B cell (primary cell): ENCODE measurements around the gene KCND3. TPM values are rescaled to one million over a fixed set of nuclear protein-coding genes. Genes with fewer than 3 reads are reported as not detected.
A peak's percentile ranks its signal among the peaks of the same experiment; 100 is the strongest.

Experiments used
- ATAC-seq: fragments of 200-7000 bp; cut with Tn5 transposase; one replicate; pipeline ENCODE4 v1.10.0; 2021; ENCODE audit warnings: low read depth, mild to moderate bottlenecking, moderate number of reproducible peaks, moderate library complexity
- CTCF ChIA-PET: fragments of 350-600 bp; sonication (Branson Sonifier 250); formaldehyde crosslinking; loops from one replicate; lab custom pipeline; 2021; ENCODE audit warnings: antibody characterized with exemption, inconsistent platforms; lab: Charles Lee
- POLR2A ChIA-PET: fragments of 350-600 bp; sonication (Branson Sonifier 250); formaldehyde crosslinking; loops from one replicate; lab custom pipeline; 2021; ENCODE audit warnings: antibody characterized with exemption; lab: Charles Lee
- DNase-seq: peaks from one replicate; pipeline ENCODE4 v3.0.0; 2013
- H2AFZ ChIP-seq: 2 replicates; pipeline ENCODE4 v1.6.1; 2012; ENCODE audit warnings: mild to moderate bottlenecking, low read depth, low read length; ENCODE audit not compliant: insufficient read depth, poor library complexity, severe bottlenecking
- H3K27ac ChIP-seq, 2 donors: 1 replicate in 1 of 2; 2 replicates in 1 of 2; pipeline ENCODE4 v1.5.1; 2012 to 2013; ENCODE audit warnings: low read length in 2 of 2, mild to moderate bottlenecking in 2 of 2, moderate library complexity in 1 of 2
- H3K27me3 ChIP-seq, 4 experiments: fragments of 200-600 bp in 1 of 4; sonication (generic) in 1 of 4; replicated peaks in 1 of 4; 1 replicate in 2 of 4; 2 replicates in 2 of 4; pipeline versions ENCODE4 v1.6.1 to v1.7.0; 2013 to 2016; ENCODE audit warnings: low read length in 3 of 4, mild to moderate bottlenecking in 2 of 4, mixed read lengths in 1 of 4, moderate library complexity in 1 of 4; ENCODE audit not compliant: insufficient read depth in 4 of 4, control insufficient read depth in 3 of 4; ENCODE audit errors: control extremely low read depth in 1 of 4
- H3K36me3 ChIP-seq, 2 experiments: replicated peaks in 1 of 2; 1 replicate in 1 of 2; 2 replicates in 1 of 2; pipeline versions ENCODE4 v1.6.1 to v1.7.1; 2013; ENCODE audit warnings: low read length in 1 of 2; ENCODE audit not compliant: insufficient read depth in 2 of 2, control insufficient read depth in 1 of 2; ENCODE audit errors: control extremely low read depth in 1 of 2, extremely low read depth in 1 of 2
- H3K4me1 ChIP-seq, 2 donors: fragments of 200-600 bp in 1 of 2; sonication (generic) in 1 of 2; 1 replicate in 1 of 2; 2 replicates in 1 of 2; pipeline versions ENCODE4 v1.5.1 to v1.6.1; 2013 to 2017; ENCODE audit warnings: low read length in 2 of 2; ENCODE audit not compliant: control insufficient read depth in 2 of 2, insufficient read depth in 2 of 2
- H3K4me2 ChIP-seq: replicated peaks from 2 replicates; pipeline ENCODE3; 2012; ENCODE audit warnings: mild to moderate bottlenecking, low read depth, low read length; ENCODE audit not compliant: poor library complexity, severe bottlenecking
- H3K4me3 ChIP-seq, 5 experiments: fragments of 200-600 bp in 1 of 5; sonication (generic) in 1 of 5; 1 replicate in 3 of 5; 2 replicates in 2 of 5; pipeline versions ENCODE4 v1.5.1 to v1.7.0; 2011 to 2016; ENCODE audit warnings: low read length in 4 of 5, mild to moderate bottlenecking in 4 of 5, low read depth in 2 of 5, control low read depth in 1 of 5, moderate library complexity in 1 of 5; ENCODE audit not compliant: insufficient read depth in 1 of 5; ENCODE audit errors: control extremely low read depth in 1 of 5, extremely low read depth in 1 of 5
- H3K79me2 ChIP-seq: fragments of 200-600 bp; sonication (generic); one replicate; pipeline ENCODE4 v1.6.0; 2016; ENCODE audit warnings: low read length; ENCODE audit not compliant: control insufficient read depth, insufficient read depth
- H3K9ac ChIP-seq: fragments of 200-600 bp; sonication (generic); 2 replicates; pipeline ENCODE4 v1.6.1; 2017; ENCODE audit warnings: mild to moderate bottlenecking, low read length, moderate library complexity
- H3K9me3 ChIP-seq, 3 donors: one replicate each; pipeline versions ENCODE4 v1.6.1 to v1.7.1; 2013; ENCODE audit warnings: low read length in 2 of 3; ENCODE audit not compliant: control insufficient read depth in 2 of 3, insufficient read depth in 1 of 3; ENCODE audit errors: control extremely low read depth in 1 of 3
- H4K20me1 ChIP-seq: 2 replicates; pipeline ENCODE4 v1.6.0; 2012; ENCODE audit warnings: mild to moderate bottlenecking, low read length; ENCODE audit not compliant: insufficient read depth, control insufficient read depth, poor library complexity, severe bottlenecking
- H3K27ac Mint-ChIP-seq: one replicate; pipeline ENCODE4 v1.8.0; 2021; ENCODE audit warnings: mixed read lengths
- H3K27me3 Mint-ChIP-seq: one replicate; pipeline ENCODE4 v1.8.0; 2021; ENCODE audit warnings: mixed read lengths
- H3K4me1 Mint-ChIP-seq: one replicate; pipeline ENCODE4 v1.8.0; 2021; ENCODE audit warnings: mixed read lengths
- H3K4me3 Mint-ChIP-seq: one replicate; pipeline ENCODE4 v1.8.0; 2021; ENCODE audit warnings: mixed read lengths
- H3K9me3 Mint-ChIP-seq: one replicate; pipeline ENCODE4 v1.8.0; 2022; ENCODE audit warnings: mixed read lengths; ENCODE audit not compliant: insufficient read depth
- EZH2 ChIP-seq: IDR thresholded peaks from 2 replicates; pipeline ENCODE4 v1.6.1; 2012; ENCODE audit warnings: borderline replicate concordance, low read depth, mild to moderate bottlenecking, moderate library complexity, low read length; ENCODE audit not compliant: insufficient read depth, poor library complexity, severe bottlenecking
- WGBS: methylation state at CpG from one replicate; pipeline ENCODE4 v1.1.5; 2013; ENCODE audit warnings: missing lambda C conversion rate; ENCODE audit not compliant: insufficient coverage; 5-methylcytosine and 5-hydroxymethylcytosine counted together
- intact Hi-C: fragments of 100-400 bp; cut with micrococcal nuclease; formaldehyde crosslinking; loops from one replicate; pipeline ENCODE4 v1.10.0; 2022
- polyA plus RNA-seq: library from polyadenylated mRNA; depleted of rRNA; stranded (reverse); fragments of >200 nt; gene quantifications from 2 replicates; pipeline ENCODE4 v1.2.3, GENCODE V29; 2012
- total RNA-seq, 2 donors: library from RNA; stranded (reverse); fragments of 120-200 nt in 1 of 2; gene quantifications; 1 replicate in 1 of 2; 2 replicates in 1 of 2; pipeline versions ENCODE4 v1.2.3 to v1.2.4, GENCODE V29; 2013 to 2022
- TF ChIP-seq, protein P1 (sequence below): fragments of 200-600 bp; IDR thresholded peaks from one replicate; pipeline ENCODE4 v1.8.0; 2022; ENCODE audit warnings: antibody characterized with exemption, mild to moderate bottlenecking

The KCND3 gene
- total and polyA plus RNA-seq, 2 donors (not counting 1 experiment from before 2014, with no cell fraction given), result 0.07 TPM; not detected in 1

GRCh38 chr1:111992476-111992875 is 3.0 kb upstream of the KCND3 start:
- Mint-ChIP-seq H3K27ac (no peak overlapping the region), H3K9me3 (no peaks in the 10 kb centered on the region), H3K27me3 (peaks cover 59% of the 10 kb centered on the region), H3K4me3 (no peak overlapping the region), H3K4me1 (peaks cover 20% of the 10 kb centered on the region)
- Histone ChIP-seq H3K4me2 (no peak overlapping the region), H3K79me2 (no peaks in the 10 kb centered on the region), H3K27ac (no peak overlapping the region), H3K27me3 (peaks cover 0 to 61% (median 29%) of the 10 kb centered on the region in 4 experiments), H3K36me3 (no peaks in the 10 kb centered on the region), H3K9me3 (peaks cover 0 to 1% (median 0%) of the 10 kb centered on the region in 3 donors), H4K20me1 (no peaks in the 10 kb centered on the region), H3K4me1 (peaks cover 20 to 24% of the 10 kb centered on the region in 2 donors), H3K9ac (no peak overlapping the region), H2AFZ (no peak overlapping the region), H3K4me3 (no peak overlapping the region)
- TF ChIP-seq EZH2, result no peak
- TF ChIP-seq, protein P1, sequence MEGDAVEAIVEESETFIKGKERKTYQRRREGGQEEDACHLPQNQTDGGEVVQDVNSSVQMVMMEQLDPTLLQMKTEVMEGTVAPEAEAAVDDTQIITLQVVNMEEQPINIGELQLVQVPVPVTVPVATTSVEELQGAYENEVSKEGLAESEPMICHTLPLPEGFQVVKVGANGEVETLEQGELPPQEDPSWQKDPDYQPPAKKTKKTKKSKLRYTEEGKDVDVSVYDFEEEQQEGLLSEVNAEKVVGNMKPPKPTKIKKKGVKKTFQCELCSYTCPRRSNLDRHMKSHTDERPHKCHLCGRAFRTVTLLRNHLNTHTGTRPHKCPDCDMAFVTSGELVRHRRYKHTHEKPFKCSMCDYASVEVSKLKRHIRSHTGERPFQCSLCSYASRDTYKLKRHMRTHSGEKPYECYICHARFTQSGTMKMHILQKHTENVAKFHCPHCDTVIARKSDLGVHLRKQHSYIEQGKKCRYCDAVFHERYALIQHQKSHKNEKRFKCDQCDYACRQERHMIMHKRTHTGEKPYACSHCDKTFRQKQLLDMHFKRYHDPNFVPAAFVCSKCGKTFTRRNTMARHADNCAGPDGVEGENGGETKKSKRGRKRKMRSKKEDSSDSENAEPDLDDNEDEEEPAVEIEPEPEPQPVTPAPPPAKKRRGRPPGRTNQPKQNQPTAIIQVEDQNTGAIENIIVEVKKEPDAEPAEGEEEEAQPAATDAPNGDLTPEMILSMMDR, result no peak
- 92% methylated on average over 8 of the region's 10 CpGs for WGBS
- ATAC-seq, result no peak
- intact Hi-C loops, result no loop called here
- POLR2A ChIA-PET, result no interaction called here
- DNase-seq, result no peak
- CTCF ChIA-PET, result no interaction called here

DNA sequence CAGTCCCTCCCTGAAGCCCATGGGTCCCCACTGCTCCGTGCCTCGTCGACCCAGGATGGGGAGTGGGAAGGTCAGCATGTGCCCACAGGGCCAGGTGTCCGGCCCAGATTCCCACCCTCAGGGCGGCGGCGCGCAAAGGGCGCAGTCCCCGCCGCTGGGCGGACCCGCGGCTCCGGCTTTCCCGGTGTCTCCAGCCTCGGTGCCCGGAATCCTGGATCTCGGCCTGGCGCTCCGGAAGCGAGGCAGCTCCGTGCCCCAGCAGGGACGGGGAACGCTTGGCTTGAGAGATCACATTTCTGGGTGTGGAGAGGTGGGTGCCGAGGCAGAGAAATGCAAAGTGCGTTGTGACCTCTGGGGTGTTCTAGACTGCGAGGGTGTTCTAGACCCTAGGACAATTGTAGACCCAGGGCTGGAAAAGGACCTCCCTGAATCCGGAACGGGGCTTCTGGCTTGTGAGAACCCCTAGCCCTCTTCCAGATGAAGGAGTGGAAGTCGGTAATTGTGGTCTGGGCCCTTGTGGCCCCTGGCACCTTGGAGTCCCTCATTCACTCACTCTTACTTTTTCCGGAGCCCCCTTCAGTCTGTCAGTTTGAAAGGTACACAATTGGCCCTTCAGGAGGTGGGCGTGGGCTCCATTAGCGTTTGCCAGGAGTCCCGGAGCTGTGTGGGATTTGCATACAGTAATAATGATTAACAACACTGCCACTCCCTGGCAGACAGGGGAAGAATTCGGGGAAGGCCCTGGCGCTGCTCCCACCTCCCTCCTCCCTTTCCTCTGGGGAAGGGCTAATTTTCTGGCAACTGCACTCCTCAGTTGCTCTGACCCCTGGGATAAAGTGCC is 1.6 kb upstream of the KCND3 start:
- Mint-ChIP-seq H3K4me1 (peaks cover 20% of the 10 kb centered on the region), H3K27ac (peak overlapping the region; percentile 15), H3K4me3 (peak overlapping the region; percentile 80), H3K9me3 (no peaks in the 10 kb centered on the region), H3K27me3 (peaks cover 66% of the 10 kb centered on the region)
- Histone ChIP-seq H3K9ac (no peak overlapping the region), H3K79me2 (no peaks in the 10 kb centered on the region), H3K27ac (no peak overlapping the region), H3K4me2 (peak overlapping the region; percentile 78), H4K20me1 (no peaks in the 10 kb centered on the region), H3K27me3 (peaks cover 0 to 74% (median 30%) of the 10 kb centered on the region in 4 experiments), H3K36me3 (no peaks in the 10 kb centered on the region), H3K4me3 (no peak overlapping the region), H2AFZ (no peak overlapping the region), H3K4me1 (peaks cover 20 to 24% of the 10 kb centered on the region in 2 donors), H3K9me3 (no peaks in the 10 kb centered on the region)
- POLR2A ChIA-PET, result no interaction called here
- CTCF ChIA-PET, result no interaction called here
- DNase-seq (peak; percentile 12), ATAC-seq (no peak)
- intact Hi-C loops, result no loop called here
- TF ChIP-seq EZH2, result no peak
- TF ChIP-seq, protein P1, result no peak
- WGBS, result 7% methylated on average over 30 of the region's 37 CpGs
